Upper lobe of left lung (tissue), 6 donors: ENCODE results near the gene RBBP8NL. TPM values are rescaled to one million over a fixed set of nuclear protein-coding genes. Genes with fewer than 3 reads are reported as not detected.

Source experiments
- ATAC-seq, 2 donors: fragments of 200-7000 bp; cut with Tn5 transposase; one replicate each; pipeline ENCODE4 v1.9.1; 2022; ENCODE audit warnings: mild to moderate bottlenecking in 2 of 2, moderate library complexity in 2 of 2; ENCODE audit not compliant: low FRiP score in 2 of 2
- DNase-seq, 2 donors: peaks; one replicate each; pipeline ENCODE4 v3.0.0-alpha.2; 2019 to 2020
- H3K27ac ChIP-seq, 4 donors: fragments of 200-600 bp; sonication (generic); one replicate each; pipeline ENCODE4 v1.5.1; 2016 to 2019
- H3K27me3 ChIP-seq, 4 donors: fragments of 200-600 bp; sonication (generic); one replicate each; pipeline ENCODE4 v1.5.1; 2017 to 2019
- H3K36me3 ChIP-seq, 4 donors: fragments of 200-600 bp; sonication (generic); one replicate each; pipeline ENCODE4 v1.5.1; 2016 to 2019
- H3K4me1 ChIP-seq, 4 donors: fragments of 200-600 bp; sonication (generic); one replicate each; pipeline ENCODE4 v1.5.1; 2018 to 2019
- H3K4me3 ChIP-seq, 4 donors: fragments of 200-600 bp; sonication (generic); one replicate each; pipeline ENCODE4 v1.5.1; 2017 to 2019; ENCODE audit warnings: mild to moderate bottlenecking in 2 of 4, moderate library complexity in 1 of 4
- H3K9me3 ChIP-seq, 4 donors: fragments of 200-600 bp; sonication (generic); one replicate each; pipeline ENCODE4 v1.5.1; 2018 to 2019
- CTCF ChIP-seq, 6 experiments: fragments of 450-650 bp in 4 of 6; fragments of 200-600 bp in 2 of 6; sonication (generic) in 2 of 6; IDR thresholded peaks; one replicate each; pipeline ENCODE4 v1.5.1; 2016 to 2019; ENCODE audit warnings: antibody characterized with exemption in 6 of 6
- EP300 ChIP-seq, 4 donors: sonication (generic); formaldehyde crosslinking; IDR thresholded peaks; one replicate each; pipeline ENCODE4 v1.5.1; 2017; ENCODE audit warnings: antibody characterized with exemption in 4 of 4, control low read depth in 2 of 4
- POLR2A ChIP-seq, 4 donors: fragments of 450-650 bp; IDR thresholded peaks; one replicate each; pipeline ENCODE4 v1.5.1; 2016 to 2017; ENCODE audit warnings: antibody characterized with exemption in 4 of 4, mild to moderate bottlenecking in 2 of 4
- POLR2AphosphoS5 ChIP-seq, 2 donors: sonication (generic); formaldehyde crosslinking; IDR thresholded peaks; one replicate each; pipeline ENCODE4 v1.5.1; 2017; ENCODE audit warnings: antibody characterized with exemption in 2 of 2
- WGBS, 2 donors: methylation state at CpG; one replicate each; pipeline ENCODE4 v1.1.5; 2017 to 2018; 5-methylcytosine and 5-hydroxymethylcytosine counted together
- total RNA-seq, 6 donors: library from RNA; depleted of rRNA in 4 of 6; stranded (reverse); fragments of >200 nt in 4 of 6; gene quantifications; one replicate each; pipeline versions ENCODE4 v1.1.0 to v1.2.1, GENCODE V29; 2016 to 2021
- donor health status: DM: no; HTN: no; CAD: no; lungs with moderate emphysema.
- donor health status: DM: no; HTN: yes; CAD: no; lungs with severe emphysema.

RBBP8NL gene
- total RNA-seq, 6 donors from 2014 or later, result 0.51 to 6.3 (median 1.9) TPM; not detected in 1

DNA sequence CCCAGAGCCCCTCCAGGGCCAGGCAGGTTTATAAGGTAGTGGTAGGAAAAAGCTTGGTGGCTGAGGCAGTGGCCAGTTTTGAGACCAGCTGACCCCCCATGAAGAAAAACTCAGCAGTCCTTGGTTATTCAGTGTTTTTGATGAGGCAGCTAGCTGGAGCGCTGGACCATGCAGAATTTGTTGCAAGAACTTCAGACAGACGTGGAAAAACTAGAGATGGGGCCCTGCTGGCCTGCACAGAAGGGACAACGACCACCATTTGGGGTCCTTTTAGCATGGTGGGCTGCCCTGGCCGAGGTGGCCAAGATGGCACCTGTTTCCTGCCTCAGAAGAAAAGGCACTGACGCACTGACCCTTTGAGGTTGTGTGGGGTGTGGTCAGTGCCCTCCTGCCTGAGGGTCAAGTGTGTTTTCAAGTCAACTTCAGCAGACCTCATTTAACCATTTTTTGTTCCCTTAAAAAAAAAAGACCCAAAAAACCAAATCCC is 37.7 kb downstream of the RBBP8NL start:
- no peak for DNase-seq
- ATAC-seq, result no peak
- Histone ChIP-seq H3K36me3 (peaks cover 2 to 64% (median 31%) of the 10 kb centered on the region in 4 donors), H3K27me3 (no peaks in the 10 kb centered on the region), H3K4me3 (no peak overlapping the region), H3K9me3 (no peaks in the 10 kb centered on the region), H3K4me1 (peaks cover 16 to 34% (median 23%) of the 10 kb centered on the region in 4 donors), H3K27ac (no peak overlapping the region)
- no peak for TF ChIP-seq POLR2A (IDR thresholded peaks at IDR 0.05)
- TF ChIP-seq POLR2AphosphoS5 (IDR thresholded peaks at IDR 0.05), result no peak
- no peak for TF ChIP-seq CTCF (IDR thresholded peaks at IDR 0.05)
- TF ChIP-seq EP300 (IDR thresholded peaks at IDR 0.05), result no peak
- WGBS, 2 donors, result 84 to 85% methylated on average over 4 to 5 of the region's 5 CpGs

- Histone ChIP-seq H3K27me3 (no peaks in the 10 kb centered on the region), H3K4me1 (peaks cover 16 to 34% (median 23%) of the 10 kb centered on the region in 4 donors), H3K9me3 (no peaks in the 10 kb centered on the region), H3K27ac (no peak overlapping the region), H3K4me3 (no peak overlapping the region), H3K36me3 (peaks cover 2 to 58% (median 28%) of the 10 kb centered on the region in 4 donors)
- ATAC-seq (no peak), DNase-seq (no peak)
- TF ChIP-seq POLR2AphosphoS5 (IDR thresholded peaks at IDR 0.05), result no peak
- no peak for TF ChIP-seq POLR2A (IDR thresholded peaks at IDR 0.05)
- no peak for TF ChIP-seq EP300 (IDR thresholded peaks at IDR 0.05)
- TF ChIP-seq CTCF (IDR thresholded peaks at IDR 0.05), result no peak
- WGBS, 2 donors, result 89% methylated on average over 9 to 11 of the region's 11 CpGs
These were observed 38.3 kb downstream of the RBBP8NL start for GRCh38 chr20:62388839-62389600.

DNA sequence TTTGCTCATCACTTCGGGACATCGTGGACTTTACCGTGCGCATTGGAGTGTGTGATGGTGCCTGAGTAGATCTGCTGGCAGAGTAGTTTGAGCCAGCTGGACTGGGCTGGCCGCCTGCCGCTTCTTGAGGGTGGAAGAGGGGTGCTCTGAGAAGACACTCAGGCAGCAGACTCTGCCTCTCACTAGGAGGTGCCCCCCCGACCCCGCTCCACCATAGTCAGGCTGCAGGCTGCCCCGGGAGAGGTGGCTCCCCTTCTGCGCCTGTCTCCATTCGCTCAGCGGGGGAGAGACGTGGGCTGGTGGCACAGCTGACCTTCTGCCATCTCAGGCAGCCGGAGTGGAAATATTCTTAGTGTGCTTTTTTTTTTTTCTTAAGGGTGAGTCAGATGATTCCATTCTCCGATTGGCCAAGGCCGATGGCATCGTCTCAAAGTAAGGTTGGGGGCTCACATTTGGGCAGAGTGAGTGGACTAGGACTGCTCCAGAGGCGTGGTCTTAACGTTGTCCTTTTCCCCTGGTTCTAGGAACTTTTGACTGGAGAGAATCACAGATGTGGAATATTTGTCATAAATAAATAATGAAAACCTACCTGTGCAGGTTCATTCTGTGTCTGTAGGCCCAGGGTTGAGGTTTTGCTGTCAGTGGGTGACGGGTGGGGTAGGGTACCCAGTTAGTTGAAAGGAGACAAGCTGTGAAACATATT is 39.3 kb downstream of the RBBP8NL start:
- Histone ChIP-seq H3K27ac (peak overlapping the region in 2 of 4 donors; percentile 96 to 97), H3K9me3 (no peaks in the 10 kb centered on the region), H3K4me1 (peaks cover 16 to 34% (median 23%) of the 10 kb centered on the region in 4 donors), H3K36me3 (peaks cover 2 to 49% (median 25%) of the 10 kb centered on the region in 4 donors), H3K4me3 (peak overlapping the region in 3 of 4 donors; percentile 91 to 100 (median 100)), H3K27me3 (no peaks in the 10 kb centered on the region)
- WGBS, 2 donors, result 72 to 73% methylated on average over 20 of the region's 20 CpGs
- no peak for ATAC-seq
- TF ChIP-seq CTCF (IDR thresholded peaks at IDR 0.05) (no peak), POLR2A (IDR thresholded peaks at IDR 0.05) (no peak), EP300 (IDR thresholded peaks at IDR 0.05) (no peak), POLR2AphosphoS5 (IDR thresholded peaks at IDR 0.05) (no peak)
- peak in 1 of 2 donors; percentile 47 for DNase-seq

DNA sequence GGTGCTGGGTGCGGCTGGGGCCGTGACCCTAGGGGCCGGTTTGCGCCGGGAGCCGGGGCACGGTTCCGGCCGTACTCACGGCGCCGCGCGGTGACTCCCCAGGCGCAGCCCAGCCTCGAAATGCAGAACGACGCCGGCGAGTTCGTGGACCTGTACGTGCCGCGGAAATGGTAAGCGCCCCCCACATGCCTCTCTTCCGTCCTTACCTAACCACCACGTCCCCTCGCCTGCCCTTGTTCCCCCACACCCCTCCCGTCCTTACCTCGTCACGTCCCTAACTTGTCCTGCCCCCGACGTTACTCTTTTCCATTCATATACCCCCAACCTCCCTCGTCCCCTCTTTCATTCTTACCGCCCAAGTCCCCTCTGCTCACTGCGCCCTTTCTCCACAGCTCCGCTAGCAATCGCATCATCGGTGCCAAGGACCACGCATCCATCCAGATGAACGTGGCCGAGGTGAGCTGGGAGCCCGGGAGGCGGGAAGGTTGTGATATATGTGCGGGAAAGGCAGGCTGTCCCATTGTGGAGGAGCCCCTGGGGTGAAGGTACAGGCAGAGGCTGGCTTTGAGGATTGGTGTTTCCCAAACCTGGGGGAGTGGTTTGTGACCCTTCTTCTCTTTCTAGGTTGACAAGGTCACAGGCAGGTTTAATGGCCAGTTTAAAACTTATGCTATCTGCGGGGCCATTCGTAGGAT is 40.0 kb downstream of the RBBP8NL start:
- no peak for ATAC-seq
- peaks cover 2 to 42% (median 21%) of the 10 kb centered on the region in 4 donors for H3K36me3 ChIP-seq
- 3% methylated on average over 26 to 39 of the region's 47 CpGs for WGBS, 2 donors
- no peak for DNase-seq
- TF ChIP-seq POLR2A (IDR thresholded peaks at IDR 0.05) (no peak), POLR2AphosphoS5 (IDR thresholded peaks at IDR 0.05) (no peak)
- H3K27me3 ChIP-seq, result no peaks in the 10 kb centered on the region
- peaks cover 20 to 39% (median 27%) of the 10 kb centered on the region in 4 donors for H3K4me1 ChIP-seq
- H3K27ac ChIP-seq, result peak overlapping the region; percentile 93 to 97 (median 95)
- H3K4me3 ChIP-seq, result peak overlapping the region; percentile 91 to 100 (median 99)
- H3K9me3 ChIP-seq, result no peaks in the 10 kb centered on the region
